ENCODE results near the gene SYNJ2. TPM values are rescaled to one million over a fixed set of nuclear protein-coding genes. Genes with fewer than 3 reads are reported as not detected.

The SYNJ2 gene
- total and polyA plus RNA-seq, 4 donors, result 3.4 to 8.8 (median 4.8) TPM

- no peak overlapping the region for H3K4me3 ChIP-seq
- ATAC-seq (ENCODE audit: insufficient read depth, low FRiP score) (no peak), DNase-seq (no peak)
- H3K4me1 ChIP-seq (ENCODE audit: control insufficient read depth in 5 of 5, insufficient read depth in 5 of 5, low read length in 5 of 5), result no peaks in the 10 kb centered on the region
- TF ChIP-seq CTCF (IDR thresholded peaks at IDR 0.05; ENCODE audit: control extremely low read depth, extremely low read depth), result no peak
- H3K27me3 ChIP-seq (ENCODE audit: control insufficient read depth in 3 of 3, insufficient read depth in 3 of 3, low read length in 2 of 3), result no peaks in the 10 kb centered on the region
- no peak overlapping the region for H3K27ac ChIP-seq (ENCODE audit: low read depth in 1 of 2, low read length in 1 of 2)
- H3K9ac ChIP-seq (ENCODE audit: insufficient read depth in 1 of 2, low read length in 2 of 2), result no peak overlapping the region
- WGBS, 2 donors, result 78 to 89% methylated on average over 18 of the region's 18 CpGs
- peaks cover 0 to 28% (median 10%) of the 10 kb centered on the region in 4 donors for H3K36me3 ChIP-seq (ENCODE audit: control insufficient read depth in 4 of 4, insufficient read depth in 4 of 4, low read length in 4 of 4)
- no peaks in the 10 kb centered on the region for H3K9me3 ChIP-seq (ENCODE audit: control insufficient read depth in 4 of 4, insufficient read depth in 3 of 4, low read length in 3 of 4)
Observed at GRCh38 chr6:158080849-158081656, 99.4 kb downstream of the SYNJ2 start.

- no peak overlapping the region for H3K4me3 ChIP-seq
- TF ChIP-seq CTCF (IDR thresholded peaks at IDR 0.05; ENCODE audit: control extremely low read depth, extremely low read depth), result no peak
- H3K27ac ChIP-seq (ENCODE audit: low read depth in 1 of 2, low read length in 1 of 2), result no peak overlapping the region
- H3K27me3 ChIP-seq (ENCODE audit: control insufficient read depth in 3 of 3, insufficient read depth in 3 of 3, low read length in 2 of 3), result no peaks in the 10 kb centered on the region
- peaks cover 0 to under 1% (median 0%) of the 10 kb centered on the region in 5 donors for H3K4me1 ChIP-seq (ENCODE audit: control insufficient read depth in 5 of 5, insufficient read depth in 5 of 5, low read length in 5 of 5)
- H3K9ac ChIP-seq (ENCODE audit: insufficient read depth in 1 of 2, low read length in 2 of 2), result no peak overlapping the region
- H3K9me3 ChIP-seq (ENCODE audit: control insufficient read depth in 4 of 4, insufficient read depth in 3 of 4, low read length in 3 of 4), result no peaks in the 10 kb centered on the region
- DNase-seq, result no peak
- 54 to 67% methylated on average over 6 of the region's 6 CpGs for WGBS, 2 donors
- peaks cover 0 to 28% (median 10%) of the 10 kb centered on the region in 4 donors for H3K36me3 ChIP-seq (ENCODE audit: control insufficient read depth in 4 of 4, insufficient read depth in 4 of 4, low read length in 4 of 4)
- no peak for ATAC-seq (ENCODE audit: insufficient read depth, low FRiP score)
Observed at GRCh38 chr6:158081657-158081935, 99.9 kb downstream of the SYNJ2 start.

- H3K36me3 ChIP-seq (ENCODE audit: control insufficient read depth in 4 of 4, insufficient read depth in 4 of 4, low read length in 4 of 4), result peaks cover 0 to 21% (median 7%) of the 10 kb centered on the region in 4 donors
- H3K4me1 ChIP-seq (ENCODE audit: control insufficient read depth in 5 of 5, insufficient read depth in 5 of 5, low read length in 5 of 5), result peaks cover 0 to 8% (median 0%) of the 10 kb centered on the region in 5 donors
- ATAC-seq (ENCODE audit: insufficient read depth, low FRiP score) (no peak), DNase-seq (no peak)
- H3K4me3 ChIP-seq, result no peak overlapping the region
- no peak for TF ChIP-seq CTCF (IDR thresholded peaks at IDR 0.05; ENCODE audit: control extremely low read depth, extremely low read depth)
- H3K27me3 ChIP-seq (ENCODE audit: control insufficient read depth in 3 of 3, insufficient read depth in 3 of 3, low read length in 2 of 3), result no peaks in the 10 kb centered on the region
- WGBS, 2 donors, result 89 to 91% methylated on average over 23 of the region's 23 CpGs
- H3K9ac ChIP-seq (ENCODE audit: insufficient read depth in 1 of 2, low read length in 2 of 2), result no peak overlapping the region
- no peaks in the 10 kb centered on the region for H3K9me3 ChIP-seq (ENCODE audit: control insufficient read depth in 4 of 4, insufficient read depth in 3 of 4, low read length in 3 of 4)
- H3K27ac ChIP-seq (ENCODE audit: low read depth in 1 of 2, low read length in 1 of 2), result no peak overlapping the region
Observed at GRCh38 chr6:158083455-158084325, 102.0 kb downstream of the SYNJ2 start.

Data from lung (tissue), 12 donors.